Thyroid gland (tissue), 4 donors: ENCODE data around the gene SYT1.

Source experiments
- CTCF ChIP-seq, 6 experiments: fragments of 200-600 bp in 3 of 6; fragments of 450-650 bp in 3 of 6; sonication (generic) in 3 of 6; IDR thresholded peaks; one replicate each; pipeline ENCODE4 v1.5.1; 2016 to 2019; ENCODE audit warnings: antibody characterized with exemption in 6 of 6, mild to moderate bottlenecking in 2 of 6, inconsistent platforms in 1 of 6, moderate library complexity in 1 of 6
- POLR2A ChIP-seq, 2 donors: fragments of 450-650 bp; IDR thresholded peaks; one replicate each; pipeline ENCODE4 v1.6.1; 2017; ENCODE audit warnings: antibody characterized with exemption in 2 of 2, mild to moderate bottlenecking in 2 of 2, moderate library complexity in 1 of 2

- no peak for TF ChIP-seq CTCF (IDR thresholded peaks at IDR 0.05)
- no peak for TF ChIP-seq POLR2A (IDR thresholded peaks at IDR 0.05)
Observed at GRCh38 chr12:79302162-79302814, 437.7 kb downstream of the SYT1 start.
